Measurements from ENCODE around the gene C20orf204.
A peak's percentile ranks its signal among the peaks of the same experiment; 100 is the strongest.

Gene C20orf204

DNA sequence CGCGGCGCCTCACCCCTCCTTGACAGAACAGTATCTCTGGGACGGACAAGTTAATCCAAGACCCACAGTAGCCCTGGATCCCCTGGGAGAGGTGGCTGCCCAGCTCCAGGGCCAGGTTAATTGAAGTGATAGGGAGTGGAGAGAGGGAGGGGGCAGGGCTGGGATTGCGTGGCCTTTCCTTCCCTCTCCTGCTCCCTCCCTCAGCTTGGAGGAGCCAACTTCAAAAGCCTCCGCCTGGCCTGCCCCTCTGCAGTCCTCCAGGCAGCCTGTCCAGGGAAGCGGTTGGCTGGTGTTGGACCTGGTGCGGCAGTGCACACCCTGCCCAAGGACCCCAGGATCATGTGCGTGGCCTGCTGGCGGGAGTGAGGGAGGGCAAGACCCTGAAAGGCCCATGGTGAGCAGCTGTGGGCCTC, at the start of gene C20orf204:
Gene C20orf204, plus strand, starts transcription at position 250 of the 413 bp plus-strand sequence. Its CDS starts 142 bp downstream, at position 392.
- TF ChIP-seq, protein P1, sequence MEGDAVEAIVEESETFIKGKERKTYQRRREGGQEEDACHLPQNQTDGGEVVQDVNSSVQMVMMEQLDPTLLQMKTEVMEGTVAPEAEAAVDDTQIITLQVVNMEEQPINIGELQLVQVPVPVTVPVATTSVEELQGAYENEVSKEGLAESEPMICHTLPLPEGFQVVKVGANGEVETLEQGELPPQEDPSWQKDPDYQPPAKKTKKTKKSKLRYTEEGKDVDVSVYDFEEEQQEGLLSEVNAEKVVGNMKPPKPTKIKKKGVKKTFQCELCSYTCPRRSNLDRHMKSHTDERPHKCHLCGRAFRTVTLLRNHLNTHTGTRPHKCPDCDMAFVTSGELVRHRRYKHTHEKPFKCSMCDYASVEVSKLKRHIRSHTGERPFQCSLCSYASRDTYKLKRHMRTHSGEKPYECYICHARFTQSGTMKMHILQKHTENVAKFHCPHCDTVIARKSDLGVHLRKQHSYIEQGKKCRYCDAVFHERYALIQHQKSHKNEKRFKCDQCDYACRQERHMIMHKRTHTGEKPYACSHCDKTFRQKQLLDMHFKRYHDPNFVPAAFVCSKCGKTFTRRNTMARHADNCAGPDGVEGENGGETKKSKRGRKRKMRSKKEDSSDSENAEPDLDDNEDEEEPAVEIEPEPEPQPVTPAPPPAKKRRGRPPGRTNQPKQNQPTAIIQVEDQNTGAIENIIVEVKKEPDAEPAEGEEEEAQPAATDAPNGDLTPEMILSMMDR (IDR thresholded peaks at IDR 0.05; ENCODE audit: low read depth, low read length), result no peak
- H3K4me3 ChIP-seq (ENCODE audit: low read depth, low read length), result no peak within 1 kb of the TSS
- in situ Hi-C loops (cut with HindIII; ENCODE audit: low sequenced_read_pairs), result no loop called here
- no peak for DNase-seq (ENCODE audit: low read depth, low spot score)

DNA sequence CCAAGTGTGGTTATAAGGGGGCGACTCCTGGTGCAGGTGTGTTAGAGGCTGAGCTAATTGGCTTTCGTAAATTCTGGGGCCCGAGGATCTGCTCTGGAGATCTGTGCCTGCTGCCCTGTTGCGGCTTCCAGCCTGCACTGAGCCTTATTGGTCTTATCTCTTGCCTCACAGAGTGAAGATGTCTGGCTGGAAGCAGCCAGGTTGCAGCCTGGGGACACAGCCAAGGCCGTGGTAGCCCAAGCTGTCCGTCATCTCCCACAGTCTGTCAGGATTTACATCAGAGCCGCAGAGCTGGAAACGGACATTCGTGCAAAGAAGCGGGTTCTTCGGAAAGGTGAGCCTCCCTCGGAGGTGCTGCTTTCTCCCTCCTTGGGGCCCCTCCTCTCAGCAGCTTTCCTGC, 35.1 kb upstream of the C20orf204 start:
- no peak overlapping the region for H3K4me3 ChIP-seq (ENCODE audit: low read depth, low read length)
- DNase-seq (ENCODE audit: low read depth, low spot score), result no peak
- TF ChIP-seq, protein P1 (IDR thresholded peaks at IDR 0.05; ENCODE audit: low read depth, low read length), result no peak
- in situ Hi-C loops (cut with HindIII; ENCODE audit: low sequenced_read_pairs), result no loop called here

- TF ChIP-seq, protein P1 (IDR thresholded peaks at IDR 0.05; ENCODE audit: low read depth, low read length), result no peak
- H3K4me3 ChIP-seq (ENCODE audit: low read depth, low read length), result no peak overlapping the region
- peak; percentile 22 for DNase-seq (ENCODE audit: low read depth, low spot score)
- in situ Hi-C loops (cut with HindIII; ENCODE audit: low sequenced_read_pairs), result no loop called here
Measured at GRCh38 chr20:64001607-64002011, 34.4 kb upstream of the C20orf204 start.

- no peak for DNase-seq (ENCODE audit: low read depth, low spot score)
- H3K4me3 ChIP-seq (ENCODE audit: low read depth, low read length), result no peak overlapping the region
- TF ChIP-seq, protein P1 (IDR thresholded peaks at IDR 0.05; ENCODE audit: low read depth, low read length), result no peak
- in situ Hi-C loops (cut with HindIII; ENCODE audit: low sequenced_read_pairs), result no loop called here
Measured at GRCh38 chr20:64003960-64004725, 31.8 kb upstream of the C20orf204 start.

DNA sequence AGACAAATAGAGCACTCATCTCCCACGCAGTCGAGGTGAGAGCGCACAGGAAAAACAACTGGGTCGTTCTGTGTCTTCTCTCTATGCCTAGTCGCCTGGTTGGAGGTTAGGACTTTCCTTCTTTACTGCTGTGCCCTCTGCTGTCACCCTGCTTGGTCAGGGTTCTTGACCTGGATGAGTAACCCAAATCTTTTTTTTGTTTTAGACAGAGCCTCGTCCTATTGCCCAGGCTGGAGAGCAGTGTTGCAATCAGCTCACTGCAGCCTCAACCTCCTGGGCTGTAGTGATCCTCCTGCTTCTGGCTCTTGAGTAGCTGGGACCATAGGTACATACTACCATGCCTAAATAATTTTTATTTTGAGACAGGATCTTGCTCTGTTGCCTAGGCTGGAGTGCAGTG, 30.6 kb upstream of the C20orf204 start:
- DNase-seq (ENCODE audit: low read depth, low spot score), result no peak
- TF ChIP-seq, protein P1 (IDR thresholded peaks at IDR 0.05; ENCODE audit: low read depth, low read length), result no peak
- in situ Hi-C loops (cut with HindIII; ENCODE audit: low sequenced_read_pairs), result no loop called here
- no peak overlapping the region for H3K4me3 ChIP-seq (ENCODE audit: low read depth, low read length)

DNA sequence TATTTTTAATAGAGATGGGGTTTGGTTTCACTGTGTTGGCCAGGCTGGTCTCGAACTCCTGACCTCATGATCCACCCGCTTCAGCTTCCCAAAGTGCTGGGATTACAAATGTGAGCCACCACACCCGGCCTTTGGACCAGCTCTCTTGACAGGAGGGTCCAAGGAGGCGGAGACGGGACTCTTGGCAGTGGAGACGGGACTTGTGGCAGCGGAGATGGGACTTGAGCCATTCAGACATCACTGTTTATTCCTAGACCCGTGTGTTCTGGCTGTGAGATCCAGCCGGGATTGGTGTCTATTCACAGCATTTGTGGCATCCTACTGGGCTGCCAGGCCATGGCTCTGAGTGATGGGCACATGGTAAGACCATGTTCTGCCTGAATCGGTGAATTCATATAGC, 29.5 kb upstream of the C20orf204 start:
- in situ Hi-C loops (cut with HindIII; ENCODE audit: low sequenced_read_pairs), result no loop called here

More for the DNA sequence above, 29.5 kb upstream of the C20orf204 start:
- no peak for DNase-seq (ENCODE audit: low read depth, low spot score)
- no peak overlapping the region for H3K4me3 ChIP-seq (ENCODE audit: low read depth, low read length)
- TF ChIP-seq, protein P1 (IDR thresholded peaks at IDR 0.05; ENCODE audit: low read depth, low read length), result no peak
